Measurements from ENCODE around the gene PLCL1.

Gene PLCL1

GRCh38 chr2:197972061-197972460 is 167.7 kb downstream of the PLCL1 start:
- no peak for TF ChIP-seq CTCF (conservative IDR thresholded peaks at IDR 0.05; ENCODE audit: control insufficient read depth, insufficient read depth, low read depth, low read length)
- peak; percentile 94 for DNase-seq (ENCODE audit: low read depth)
- H3K4me3 ChIP-seq (ENCODE audit: control insufficient read depth, low read depth, low read length): no peak overlapping the region

GRCh38 chr2:197972587-197972986 is 168.2 kb downstream of the PLCL1 start:
- TF ChIP-seq CTCF (conservative IDR thresholded peaks at IDR 0.05; ENCODE audit: control insufficient read depth, insufficient read depth, low read depth, low read length): no peak
- no peak for DNase-seq (ENCODE audit: low read depth)
- no peak overlapping the region for H3K4me3 ChIP-seq (ENCODE audit: control insufficient read depth, low read depth, low read length)

- TF ChIP-seq CTCF (conservative IDR thresholded peaks at IDR 0.05; ENCODE audit: control insufficient read depth, insufficient read depth, low read depth, low read length): no peak
- no peak overlapping the region for H3K4me3 ChIP-seq (ENCODE audit: control insufficient read depth, low read depth, low read length)
- peak; percentile 33 for DNase-seq (ENCODE audit: low read depth)
These were observed 169.4 kb downstream of the PLCL1 start for GRCh38 chr2:197973772-197974171.

- H3K4me3 ChIP-seq (ENCODE audit: control insufficient read depth, low read depth, low read length): no peak overlapping the region
- no peak for TF ChIP-seq CTCF (conservative IDR thresholded peaks at IDR 0.05; ENCODE audit: control insufficient read depth, insufficient read depth, low read depth, low read length)
- no peak for DNase-seq (ENCODE audit: low read depth)
These were observed 171.6 kb downstream of the PLCL1 start for GRCh38 chr2:197975931-197976519.

- no peak for TF ChIP-seq CTCF (conservative IDR thresholded peaks at IDR 0.05; ENCODE audit: control insufficient read depth, insufficient read depth, low read depth, low read length)
- DNase-seq (ENCODE audit: low read depth): no peak
- no peak overlapping the region for H3K4me3 ChIP-seq (ENCODE audit: control insufficient read depth, low read depth, low read length)
These were observed 174.6 kb downstream of the PLCL1 start for GRCh38 chr2:197978971-197979370.

GRCh38 chr2:197982565-197982964 is 178.2 kb downstream of the PLCL1 start:
- H3K4me3 ChIP-seq (ENCODE audit: control insufficient read depth, low read depth, low read length): no peak overlapping the region
- no peak for TF ChIP-seq CTCF (conservative IDR thresholded peaks at IDR 0.05; ENCODE audit: control insufficient read depth, insufficient read depth, low read depth, low read length)

More at GRCh38 chr2:197982565-197982964, 178.2 kb downstream of the PLCL1 start:
- DNase-seq (ENCODE audit: low read depth): no peak

Measured in fibroblast of mammary gland (primary cell).